HG03108 (cell line): ENCODE measurements around the gene SLC5A3.
A peak's percentile ranks its signal among the peaks of the same experiment; 100 is the strongest.

Source experiments
- ATAC-seq: cut with Tn5 transposase; IDR thresholded peaks from one replicate; pipeline ENCODE4 v1.9.1; 2021; ENCODE audit warnings: moderate library complexity; ENCODE audit not compliant: unreplicated experiment

The SLC5A3 gene

GRCh38 chr21:34073032-34073748, at the start of gene SLC5A3, which contains the start of gene MRPS6:
TSS of gene SLC5A3 (plus strand) at chr21:34073578. CDS start at chr21:34095199, 21,621 bp downstream.
TSS of gene MRPS6 (plus strand) at chr21:34073578. CDS start at chr21:34073701, 123 bp downstream.
- peak; percentile 64 for ATAC-seq

- ATAC-seq = no peak
Observed at GRCh38 chr21:34023691-34024373, 49.5 kb upstream of the SLC5A3 start.

- no peak for ATAC-seq
Observed at GRCh38 chr21:34024374-34024693, 49.0 kb upstream of the SLC5A3 start.

GRCh38 chr21:34027721-34028461, 45.5 kb upstream of the SLC5A3 start:
- no peak for ATAC-seq

- peak; percentile 85 for ATAC-seq
Observed at GRCh38 chr21:34029743-34030528, 43.4 kb upstream of the SLC5A3 start.

GRCh38 chr21:34031835-34032370, 41.5 kb upstream of the SLC5A3 start:
- no peak for ATAC-seq

GRCh38 chr21:34034369-34035014, 38.9 kb upstream of the SLC5A3 start:
- no peak for ATAC-seq

GRCh38 chr21:34035619-34036354, 37.6 kb upstream of the SLC5A3 start:
- ATAC-seq = no peak

- ATAC-seq = no peak
Observed at GRCh38 chr21:34037009-34037795, 36.2 kb upstream of the SLC5A3 start.

GRCh38 chr21:34039678-34040382, 33.5 kb upstream of the SLC5A3 start:
- ATAC-seq = no peak

- no peak for ATAC-seq
Observed at GRCh38 chr21:34042735-34043134, 30.6 kb upstream of the SLC5A3 start.

GRCh38 chr21:34043333-34043732, 30.0 kb upstream of the SLC5A3 start:
- no peak for ATAC-seq

GRCh38 chr21:34046917-34047316, 26.5 kb upstream of the SLC5A3 start:
- no peak for ATAC-seq

GRCh38 chr21:34047835-34048234, 25.5 kb upstream of the SLC5A3 start:
- ATAC-seq = no peak

- ATAC-seq = no peak
Observed at GRCh38 chr21:34052171-34052570, 21.2 kb upstream of the SLC5A3 start.

GRCh38 chr21:34054259-34054658, 19.1 kb upstream of the SLC5A3 start:
- no peak for ATAC-seq

- no peak for ATAC-seq
Observed at GRCh38 chr21:34055615-34056014, 17.8 kb upstream of the SLC5A3 start.

- ATAC-seq = no peak
Observed at GRCh38 chr21:34061983-34062382, 11.4 kb upstream of the SLC5A3 start.
